ENCODE measurements around the gene HES1. TPM values are rescaled to one million over a fixed set of nuclear protein-coding genes. Genes with fewer than 3 reads are reported as not detected.

The HES1 gene
- total and polyA plus RNA-seq, 10 of the 15 experiments (the other 5 are each of a cell fraction or from before 2014, with no cell fraction given): 0.46 to 5.3 (median 2.3) TPM

DNA sequence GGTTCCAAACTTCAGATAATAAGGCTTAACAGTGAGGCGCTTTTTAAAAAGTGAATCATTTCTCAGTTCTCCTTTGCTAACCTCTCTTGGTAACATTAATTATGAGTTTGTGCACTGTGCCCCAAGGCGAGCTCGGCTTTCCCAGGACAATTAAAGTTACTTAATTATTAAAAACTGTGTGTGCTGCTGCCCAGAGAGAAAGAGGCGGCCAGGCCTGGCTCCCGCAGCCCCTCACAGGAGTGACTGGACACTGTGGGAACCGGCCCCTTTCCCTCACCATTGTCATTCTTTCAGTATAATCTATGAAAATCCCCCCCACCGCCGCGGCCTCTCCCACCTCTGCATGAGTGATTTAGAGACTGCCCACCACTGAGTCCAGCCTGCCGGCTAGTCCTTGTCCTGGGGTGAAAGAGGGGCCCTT, 43.1 kb upstream of the HES1 start (continued):
- TF ChIP-seq ATF2 (IDR thresholded peaks at IDR 0.05; ENCODE audit: low read length) (no peak), TBL1XR1 (IDR thresholded peaks at IDR 0.05; ENCODE audit: low read depth, low read length) (no peak), MEF2B (IDR thresholded peaks at IDR 0.05; ENCODE audit: partially characterized antibody, poor library complexity, severe bottlenecking) (peak; percentile 36), ESRRA (IDR thresholded peaks at IDR 0.05; ENCODE audit: low read length) (no peak), IKZF2 (IDR thresholded peaks at IDR 0.05) (peak in 1 of 2 experiments; percentile 30; a peak in 1 of 4 replicates), SPI1 (IDR thresholded peaks at IDR 0.05; ENCODE audit: borderline replicate concordance, insufficient read depth, low read depth, low read length) (peak; percentile 49; the same call in 1 of the 2 replicates), HDAC2 (IDR thresholded peaks at IDR 0.05) (no peak), RELA (IDR thresholded peaks at IDR 0.05; ENCODE audit: borderline replicate concordance, partially characterized antibody) (no peak), POLR2A (IDR thresholded peaks at IDR 0.05; ENCODE audit: low read depth, low read length) (no peak), HDGF (IDR thresholded peaks at IDR 0.05) (no peak), JUNB (IDR thresholded peaks at IDR 0.05) (no peak), CEBPZ (IDR thresholded peaks at IDR 0.05; ENCODE audit: low read depth, low read length) (no peak), ZNF217 (IDR thresholded peaks at IDR 0.05) (peak; percentile 41; the same call in 1 of the 2 replicates), MYB (IDR thresholded peaks at IDR 0.05; ENCODE audit: borderline replicate concordance, low read depth, low read length) (no peak), SUZ12 (IDR thresholded peaks at IDR 0.05; ENCODE audit: unreplicated experiment) (no peak), TAF1 (IDR thresholded peaks at IDR 0.05; ENCODE audit: borderline replicate concordance, low read depth, low read length) (no peak), RAD51 (IDR thresholded peaks at IDR 0.05) (no peak), NRF1 (conservative IDR thresholded peaks at IDR 0.05; ENCODE audit: low read depth, low read length) (no peak), EZH2 (IDR thresholded peaks at IDR 0.05; ENCODE audit: borderline replicate concordance, control insufficient read depth, low read depth, low read length) (no peak), ZBED1 (IDR thresholded peaks at IDR 0.05; ENCODE audit: borderline replicate concordance) (no peak), USF1 (IDR thresholded peaks at IDR 0.05; ENCODE audit: borderline replicate concordance, extremely low read length, insufficient read depth, low read depth, low read length) (no peak), TCF7 (IDR thresholded peaks at IDR 0.05; ENCODE audit: borderline replicate concordance) (no peak), ASH2L (IDR thresholded peaks at IDR 0.05; ENCODE audit: borderline replicate concordance, low read depth) (no peak), RFX5 (IDR thresholded peaks at IDR 0.05; ENCODE audit: low read depth, low read length) (no peak), TARDBP (IDR thresholded peaks at IDR 0.05; ENCODE audit: borderline replicate concordance) (no peak)
- TF ChIP-seq, protein P1, sequence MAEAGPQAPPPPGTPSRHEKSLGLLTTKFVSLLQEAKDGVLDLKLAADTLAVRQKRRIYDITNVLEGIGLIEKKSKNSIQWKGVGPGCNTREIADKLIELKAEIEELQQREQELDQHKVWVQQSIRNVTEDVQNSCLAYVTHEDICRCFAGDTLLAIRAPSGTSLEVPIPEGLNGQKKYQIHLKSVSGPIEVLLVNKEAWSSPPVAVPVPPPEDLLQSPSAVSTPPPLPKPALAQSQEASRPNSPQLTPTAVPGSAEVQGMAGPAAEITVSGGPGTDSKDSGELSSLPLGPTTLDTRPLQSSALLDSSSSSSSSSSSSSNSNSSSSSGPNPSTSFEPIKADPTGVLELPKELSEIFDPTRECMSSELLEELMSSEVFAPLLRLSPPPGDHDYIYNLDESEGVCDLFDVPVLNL (IDR thresholded peaks at IDR 0.05; ENCODE audit: low read depth, low read length): no peak
- TF ChIP-seq, protein P2, sequence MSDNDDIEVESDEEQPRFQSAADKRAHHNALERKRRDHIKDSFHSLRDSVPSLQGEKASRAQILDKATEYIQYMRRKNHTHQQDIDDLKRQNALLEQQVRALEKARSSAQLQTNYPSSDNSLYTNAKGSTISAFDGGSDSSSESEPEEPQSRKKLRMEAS (IDR thresholded peaks at IDR 0.05; ENCODE audit: low read depth, low read length): no peak

Data from GM12878 (cell line).